Activated naive CD4-positive, alpha-beta T cell treated with anti-CD3 and anti-CD28 coated beads, Interleukin-2, amount 10 ng/mL, durations not matched to agents 7 days and 5 days (primary cell): ENCODE results near the gene IZUMO1.
"Not testable (repeated sequence)": the region's sequence is repeated elsewhere in the genome, so short reads cannot be mapped to it uniquely, and the experiment has no call there.

Source experiments
- CTCF ChIA-PET: fragments of 350-600 bp; sonication (Branson Sonifier 250); formaldehyde crosslinking; loops from one replicate; lab custom pipeline; 2021; ENCODE audit warnings: antibody characterized with exemption; lab: Charles Lee
- DNase-seq: peaks from one replicate; pipeline ENCODE4 v3.0.0-alpha.2; 2020
- H3K27ac Mint-ChIP-seq: one replicate; pipeline ENCODE4 v1.8.0; 2021; ENCODE audit warnings: mild to moderate bottlenecking, moderate library complexity, mixed read lengths
- H3K27me3 Mint-ChIP-seq: one replicate; pipeline ENCODE4 v1.8.0; 2021; ENCODE audit warnings: mild to moderate bottlenecking, mixed read lengths
- H3K36me3 Mint-ChIP-seq: one replicate; pipeline ENCODE4 v1.8.0; 2021; ENCODE audit warnings: mixed read lengths
- H3K4me1 Mint-ChIP-seq: one replicate; pipeline ENCODE4 v1.8.0; 2021; ENCODE audit warnings: mixed read lengths
- H3K4me3 Mint-ChIP-seq: one replicate; pipeline ENCODE4 v1.8.0; 2021; ENCODE audit warnings: mild to moderate bottlenecking, moderate library complexity, mixed read lengths
- H3K9me3 Mint-ChIP-seq: one replicate; pipeline ENCODE4 v1.8.0; 2021; ENCODE audit warnings: mixed read lengths

The IZUMO1 gene

DNA sequence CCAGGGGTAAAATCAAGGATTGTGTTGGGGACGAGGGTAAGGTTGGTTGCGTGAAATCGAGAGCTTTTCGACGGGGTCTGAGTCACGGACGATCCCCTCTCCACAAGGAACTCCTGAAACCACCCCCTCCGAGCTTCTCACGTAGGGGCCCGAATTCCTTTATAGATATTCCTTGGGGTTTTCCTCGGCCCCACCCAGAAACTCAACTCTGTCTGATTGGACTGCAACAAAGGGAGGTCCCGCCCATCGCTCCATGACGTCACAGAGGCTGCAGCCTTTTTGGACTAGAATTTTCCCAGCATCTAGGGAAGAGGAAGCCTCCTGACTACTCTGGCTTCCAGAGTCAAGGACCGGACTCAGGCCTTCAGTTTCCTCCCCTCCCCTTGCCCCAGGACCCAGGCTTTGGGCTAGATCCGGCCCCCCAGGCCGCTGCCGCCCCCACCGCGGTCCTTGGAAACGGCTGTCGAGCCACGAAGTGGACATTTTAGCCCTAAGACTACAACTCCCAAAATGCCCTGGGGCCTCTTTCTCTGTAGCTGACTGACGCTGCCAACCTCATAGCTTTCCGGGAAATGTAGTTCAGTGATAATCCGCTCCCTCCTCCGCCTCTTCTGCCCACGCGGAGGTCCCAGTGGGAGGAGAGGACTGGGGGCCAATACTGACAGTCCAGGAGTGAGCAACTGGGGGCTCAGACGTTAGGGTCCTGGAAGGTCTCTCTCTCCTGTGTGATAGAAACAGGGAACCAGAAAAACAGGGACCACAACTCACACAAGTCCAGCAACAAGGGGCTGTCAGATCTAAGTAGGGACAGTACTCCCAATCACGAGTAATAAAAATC lies at the start of gene IZUMO1:
IZUMO1 (minus strand) TSS at position 172 of the 838 bp plus-strand sequence. CDS start 1,050 bp downstream, outside the sequence.
- DNase-seq = peak; percentile 72
- H3K27me3 Mint-ChIP-seq = peaks cover 86% of the 10 kb centered on the region
- no peak within 1 kb of the TSS for H3K27ac Mint-ChIP-seq
- CTCF ChIA-PET = interaction anchor here (1.4 kb wide), 1 partner anchor 8 kb away, joined by 6 read pairs; no protein-coding TSS in a partner anchor
- peaks cover 24% of the 10 kb centered on the region for H3K4me1 Mint-ChIP-seq
- H3K4me3 Mint-ChIP-seq = no peak within 1 kb of the TSS
- H3K36me3 Mint-ChIP-seq = no peaks in the 10 kb centered on the region
- no peaks in the 10 kb centered on the region for H3K9me3 Mint-ChIP-seq

DNA sequence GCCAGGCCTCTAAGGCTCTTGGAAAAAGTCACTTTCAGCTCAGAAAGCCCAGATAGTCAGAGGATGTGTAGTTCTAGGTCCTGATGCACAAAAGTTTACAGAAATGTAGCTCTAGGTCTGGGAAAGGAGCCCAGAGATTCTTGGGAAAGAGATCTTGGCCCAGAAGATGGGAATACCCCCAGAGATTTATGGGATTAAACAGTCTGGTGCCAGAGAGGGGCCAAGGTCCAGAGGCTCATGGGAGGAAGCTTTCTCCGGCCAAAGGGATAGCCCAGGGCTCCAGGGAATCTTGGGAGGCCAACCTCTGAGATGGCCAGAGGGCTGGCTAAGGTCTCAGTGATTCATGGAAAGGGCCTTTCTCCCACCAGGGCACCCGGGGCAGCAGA lies 49.0 kb upstream of the IZUMO1 start:
- Mint-ChIP-seq H3K27ac (peak overlapping the region; percentile 80), H3K9me3 (no peaks in the 10 kb centered on the region), H3K4me1 (peaks cover 8% of the 10 kb centered on the region), H3K27me3 (no peaks in the 10 kb centered on the region), H3K4me3 (peak overlapping the region; percentile 86), H3K36me3 (no peaks in the 10 kb centered on the region)
- DNase-seq = no peak
- CTCF ChIA-PET = interaction anchor here (0.6 to 9.8 kb wide), 23 partner anchors 11 to 198 kb away, joined by 3 to 176 read pairs (median 5); partner anchors contain the start of genes GYS1, HSD17B14 and RUVBL2

DNA sequence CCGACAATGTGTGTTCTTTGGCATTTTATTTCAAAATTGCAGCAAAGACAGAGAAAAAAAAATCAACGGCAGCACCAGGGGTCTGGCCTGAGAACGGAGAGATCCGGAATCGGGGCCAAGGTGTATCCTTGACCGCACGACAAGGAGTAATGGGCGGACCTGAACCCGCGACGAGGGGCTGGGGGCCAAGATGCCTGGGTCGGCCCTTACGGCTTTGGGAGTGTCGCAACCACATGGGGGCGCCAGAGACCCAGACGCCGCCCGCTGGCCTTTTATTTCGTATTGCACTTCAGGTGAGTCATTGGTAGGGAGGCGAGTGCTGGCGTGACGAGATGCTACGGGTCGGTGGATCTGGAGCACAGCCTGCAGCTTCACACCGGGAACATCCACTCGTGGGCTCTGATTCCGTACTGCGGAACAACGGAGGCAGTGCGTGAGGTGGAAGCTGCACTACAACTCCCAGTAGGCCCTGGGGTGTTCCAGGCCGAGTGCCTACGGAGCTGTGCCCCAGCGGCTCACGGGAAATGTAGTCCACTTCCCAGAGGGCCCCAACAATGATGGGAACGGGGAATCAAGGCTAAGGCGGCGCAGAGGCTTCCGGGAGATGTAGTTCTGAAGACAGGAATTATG lies 48.5 kb upstream of the IZUMO1 start:
- H3K4me3 Mint-ChIP-seq = peak overlapping the region; percentile 86
- H3K36me3 Mint-ChIP-seq = no peaks in the 10 kb centered on the region
- CTCF ChIA-PET = interaction anchor here (0.6 to 9.8 kb wide), 23 partner anchors 12 to 198 kb away, joined by 3 to 176 read pairs (median 5); partner anchors contain the start of genes GYS1, HSD17B14 and RUVBL2
- no peaks in the 10 kb centered on the region for H3K27me3 Mint-ChIP-seq
- peaks cover 8% of the 10 kb centered on the region for H3K4me1 Mint-ChIP-seq
- peak; percentile 92 for DNase-seq
- H3K27ac Mint-ChIP-seq = peak overlapping the region; percentile 80
- no peaks in the 10 kb centered on the region for H3K9me3 Mint-ChIP-seq

DNA sequence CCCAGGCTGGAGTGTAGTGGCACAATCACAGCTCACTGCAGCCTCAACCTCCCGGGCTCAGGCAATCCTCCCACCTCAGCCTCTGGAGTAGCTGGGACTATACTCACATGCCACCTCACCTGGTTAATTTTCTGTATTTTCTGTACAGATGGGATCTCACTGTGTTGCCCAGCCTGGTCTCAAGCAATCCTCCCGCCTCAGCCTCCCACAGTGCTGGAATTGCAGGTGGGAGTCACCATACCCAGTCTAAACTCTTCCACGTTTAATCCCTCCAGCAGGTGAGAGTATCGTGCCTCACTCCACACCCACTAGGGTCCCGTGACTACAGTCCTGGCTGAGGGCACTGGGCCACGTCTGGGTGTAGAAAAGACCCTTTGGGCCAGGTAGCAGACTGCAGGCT lies 47.6 kb upstream of the IZUMO1 start:
- H3K4me3 Mint-ChIP-seq = peak overlapping the region; percentile 86
- H3K27me3 Mint-ChIP-seq = no peaks in the 10 kb centered on the region
- no peak for DNase-seq
- H3K9me3 Mint-ChIP-seq = no peaks in the 10 kb centered on the region
- H3K4me1 Mint-ChIP-seq = peaks cover 8% of the 10 kb centered on the region
- no peak overlapping the region for H3K27ac Mint-ChIP-seq
- H3K36me3 Mint-ChIP-seq = no peaks in the 10 kb centered on the region
- CTCF ChIA-PET = interaction anchor here (0.7 to 9.8 kb wide), 8 partner anchors 11 to 176 kb away, joined by 3 to 176 read pairs (median 4); partner anchors contain the start of genes CA11 and HSD17B14

DNA sequence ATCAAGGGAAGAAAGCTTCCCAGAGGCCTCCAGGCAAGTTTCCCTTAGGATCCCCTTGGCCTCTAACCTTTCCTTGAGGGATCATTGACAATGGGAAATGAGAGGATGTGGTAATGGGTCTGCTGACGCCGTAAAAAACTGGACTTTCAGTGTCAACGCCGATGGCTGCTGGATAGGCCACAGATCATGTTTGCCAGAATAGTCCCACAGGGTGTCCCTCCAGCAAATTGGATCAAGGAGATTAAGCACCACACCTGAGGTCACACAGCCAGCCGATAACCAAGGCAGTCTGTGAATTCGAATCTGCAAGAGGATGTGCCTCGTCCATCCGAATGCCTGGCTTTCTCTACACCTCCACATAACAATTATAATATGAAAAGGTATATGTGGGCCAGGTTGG lies 46.6 kb upstream of the IZUMO1 start:
- Mint-ChIP-seq H3K9me3 (no peaks in the 10 kb centered on the region), H3K27ac (no peak overlapping the region), H3K4me3 (no peak overlapping the region), H3K4me1 (peaks cover 8% of the 10 kb centered on the region), H3K36me3 (no peaks in the 10 kb centered on the region), H3K27me3 (no peaks in the 10 kb centered on the region)
- DNase-seq = no peak
- CTCF ChIA-PET = interaction anchor here (1.1 to 9.8 kb wide), 2 partner anchors 49 to 147 kb away, joined by 3 to 176 read pairs; partner anchors contain the start of gene CA11

DNA sequence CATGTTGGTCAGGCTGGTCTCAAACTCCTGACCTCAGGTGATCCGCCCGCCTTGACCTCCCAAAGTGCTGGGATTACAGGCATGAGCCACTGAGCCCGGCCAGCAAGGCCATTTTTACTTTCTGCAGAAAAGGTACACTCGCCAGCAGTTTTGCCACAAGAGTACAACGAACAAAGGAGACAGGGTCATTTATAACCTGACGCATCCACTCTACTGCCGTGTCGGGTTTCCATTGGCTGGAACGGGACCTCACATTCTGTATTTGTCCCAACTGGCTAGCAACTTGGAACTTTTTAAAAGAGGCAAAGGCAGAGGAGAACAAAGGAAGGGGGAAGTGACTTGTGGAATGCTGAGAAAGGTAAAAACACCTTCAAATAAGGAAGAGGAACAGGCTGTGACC lies 40.6 kb upstream of the IZUMO1 start:
- H3K4me3 Mint-ChIP-seq, DNase-seq, H3K27ac Mint-ChIP-seq, H3K9me3 Mint-ChIP-seq, H3K36me3 Mint-ChIP-seq, H3K4me1 Mint-ChIP-seq: not testable (repeated sequence)
- H3K27me3 Mint-ChIP-seq = peaks cover 27% of the 10 kb centered on the region
- CTCF ChIA-PET = interaction anchor here (0.6 to 9.8 kb wide), 23 partner anchors 14 to 412 kb away, joined by 3 to 176 read pairs (median 5); partner anchors contain the start of genes CA11, FUT1, GYS1 and HSD17B14

DNA sequence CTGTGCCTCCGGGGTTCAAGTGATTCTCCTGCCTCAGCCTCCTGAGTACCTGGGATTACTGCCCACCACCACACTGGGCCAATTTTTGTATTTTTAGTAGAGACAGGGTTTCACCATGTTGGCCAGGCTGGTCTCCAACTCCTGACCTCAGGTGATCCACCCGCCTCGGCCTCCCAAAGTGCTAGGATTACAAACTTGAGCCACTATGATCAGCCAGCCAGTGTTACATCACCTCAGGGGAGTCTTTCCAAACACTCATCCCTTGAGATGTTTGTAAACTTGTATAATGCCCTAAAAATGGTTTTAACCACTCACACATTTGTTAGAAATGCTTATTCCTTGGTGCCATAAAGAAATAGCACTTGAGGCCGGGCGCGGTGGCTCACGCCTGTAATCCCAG lies 39.7 kb upstream of the IZUMO1 start:
- H3K9me3 Mint-ChIP-seq, DNase-seq, H3K4me3 Mint-ChIP-seq, H3K27ac Mint-ChIP-seq, H3K36me3 Mint-ChIP-seq, H3K4me1 Mint-ChIP-seq: not testable (repeated sequence)
- peaks cover 35% of the 10 kb centered on the region for H3K27me3 Mint-ChIP-seq
- CTCF ChIA-PET = interaction anchor here (3.9 to 9.8 kb wide), 2 partner anchors 56 to 184 kb away, joined by 22 to 176 read pairs; no protein-coding TSS in a partner anchor

DNA sequence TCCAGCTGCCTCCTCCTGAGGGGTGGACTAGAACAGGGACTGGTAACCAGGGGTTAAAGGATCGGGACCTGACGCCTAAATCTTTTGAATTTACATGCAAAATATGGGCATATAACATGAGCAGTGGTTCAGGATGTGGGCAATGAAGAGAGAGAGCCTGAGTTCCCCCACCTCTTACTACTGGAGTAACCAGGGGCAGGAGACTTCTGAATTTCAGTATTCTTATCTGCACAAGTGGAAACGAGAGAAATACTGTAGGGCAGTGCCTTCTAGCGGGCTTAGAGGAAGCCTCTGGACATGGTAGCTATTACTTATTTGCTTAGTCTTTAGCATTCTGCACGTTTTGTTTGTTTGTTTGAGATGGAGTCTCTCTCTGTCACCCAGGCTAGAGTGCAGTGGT lies 37.8 kb upstream of the IZUMO1 start:
- no peak for DNase-seq
- Mint-ChIP-seq H3K27ac (no peak overlapping the region), H3K4me1 (peaks cover 3% of the 10 kb centered on the region)

DNA sequence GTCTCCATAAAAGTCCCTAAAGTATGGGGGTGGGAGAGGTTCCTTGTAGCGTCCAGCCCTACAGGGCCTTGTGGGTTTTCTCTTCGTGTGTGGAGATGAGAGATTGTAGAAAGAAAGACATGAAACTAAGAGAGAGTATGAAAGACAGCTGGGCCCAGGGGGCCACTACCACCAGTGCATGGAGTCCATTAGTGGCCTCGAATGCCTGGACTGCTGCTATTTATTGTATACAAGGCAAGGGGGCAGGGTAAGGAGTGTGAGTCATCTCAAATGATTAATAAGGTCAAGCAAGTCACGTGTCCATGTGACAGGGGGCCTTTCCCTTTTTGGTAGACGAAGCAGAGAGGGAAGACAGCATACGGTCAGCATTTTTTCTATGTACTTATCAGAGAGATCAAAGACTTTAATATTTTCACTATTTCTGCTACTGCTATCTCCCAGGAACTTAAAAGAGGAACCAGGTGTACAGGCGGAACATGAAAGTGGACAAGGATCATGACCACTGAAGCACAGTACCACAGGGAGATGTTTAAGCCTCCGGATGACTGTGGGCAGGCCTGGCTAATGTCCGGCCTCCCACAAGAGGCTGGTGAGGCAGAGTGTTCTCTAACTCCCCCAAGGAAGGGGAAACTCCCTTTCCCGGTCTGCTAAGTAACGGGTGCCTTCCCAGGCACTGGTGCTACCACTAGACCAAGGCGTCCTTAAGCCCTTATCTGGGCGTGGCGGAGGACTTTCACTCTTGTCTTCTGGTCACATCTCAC lies 34.1 kb upstream of the IZUMO1 start:
- Mint-ChIP-seq H3K36me3 (no peaks in the 10 kb centered on the region), H3K27me3 (peaks cover 37% of the 10 kb centered on the region), H3K4me1 (peaks cover 3% of the 10 kb centered on the region), H3K9me3 (no peaks in the 10 kb centered on the region), H3K4me3 (no peak overlapping the region), H3K27ac (no peak overlapping the region)
- no peak for DNase-seq
- CTCF ChIA-PET = no interaction called here

More for the DNA sequence above, 37.8 kb upstream of the IZUMO1 start:
- Mint-ChIP-seq H3K36me3 (no peaks in the 10 kb centered on the region), H3K4me3 (no peak overlapping the region), H3K27me3 (peaks cover 35% of the 10 kb centered on the region), H3K9me3 (no peaks in the 10 kb centered on the region)
- CTCF ChIA-PET = interaction anchor here (3.1 to 3.2 kb wide), 2 partner anchors 11 to 57 kb away, joined by 15 to 17 read pairs; no protein-coding TSS in a partner anchor

DNA sequence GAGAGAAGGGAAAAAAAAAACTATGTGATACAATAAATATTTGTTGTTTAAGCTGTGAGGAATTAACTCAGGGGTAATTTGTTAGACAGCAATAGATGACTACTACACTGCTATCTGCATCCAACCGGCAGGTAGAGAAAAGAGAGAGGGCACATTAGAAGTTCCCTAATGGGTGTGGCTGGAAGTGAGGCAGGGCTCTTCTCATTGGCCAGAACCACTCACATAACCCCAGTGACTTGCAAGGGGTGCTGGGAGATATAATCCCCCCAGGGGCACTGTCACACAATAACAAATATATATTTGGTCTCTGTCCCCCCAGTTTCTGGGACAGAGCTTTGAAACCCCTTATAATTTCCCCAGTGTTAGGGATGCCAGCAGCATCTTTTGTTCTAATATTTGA lies 32.9 kb upstream of the IZUMO1 start:
- Mint-ChIP-seq H3K27ac (no peak overlapping the region), H3K9me3 (no peaks in the 10 kb centered on the region)

DNA sequence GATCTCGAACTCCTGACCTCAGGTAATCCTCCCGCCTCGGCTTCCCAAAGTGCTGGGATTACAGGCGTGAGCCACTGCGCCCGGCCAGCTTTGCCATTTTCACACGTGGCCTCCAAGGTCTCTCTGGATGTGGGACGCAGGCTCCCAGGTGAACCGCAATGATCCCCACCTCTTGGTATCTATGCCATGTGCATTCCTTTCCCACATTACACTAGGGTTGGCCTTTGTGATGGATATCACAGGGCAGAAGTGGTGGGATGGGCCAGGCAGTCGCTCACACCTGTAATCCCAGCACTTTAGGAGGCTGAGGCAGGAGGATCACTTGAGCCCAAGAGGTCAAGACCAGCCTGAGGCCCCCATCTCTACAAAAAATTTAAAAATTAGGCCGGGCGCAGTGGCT lies 31.0 kb upstream of the IZUMO1 start:
- CTCF ChIA-PET = no interaction called here
- no peak for DNase-seq
- no peaks in the 10 kb centered on the region for H3K36me3 Mint-ChIP-seq
- peaks cover 18% of the 10 kb centered on the region for H3K27me3 Mint-ChIP-seq
- peaks cover 3% of the 10 kb centered on the region for H3K4me1 Mint-ChIP-seq
- no peak overlapping the region for H3K27ac Mint-ChIP-seq
- no peak overlapping the region for H3K4me3 Mint-ChIP-seq
- H3K9me3 Mint-ChIP-seq = no peaks in the 10 kb centered on the region

More for the DNA sequence above, 32.9 kb upstream of the IZUMO1 start:
- CTCF ChIA-PET = interaction anchor here (0.6 to 1.0 kb wide), 3 partner anchors 15 to 134 kb away, joined by 3 read pairs; partner anchors contain the start of gene CA11
- Mint-ChIP-seq H3K4me1 (peaks cover 3% of the 10 kb centered on the region), H3K27me3 (peaks cover 26% of the 10 kb centered on the region), H3K36me3 (no peaks in the 10 kb centered on the region), H3K4me3 (no peak overlapping the region)
- no peak for DNase-seq

DNA sequence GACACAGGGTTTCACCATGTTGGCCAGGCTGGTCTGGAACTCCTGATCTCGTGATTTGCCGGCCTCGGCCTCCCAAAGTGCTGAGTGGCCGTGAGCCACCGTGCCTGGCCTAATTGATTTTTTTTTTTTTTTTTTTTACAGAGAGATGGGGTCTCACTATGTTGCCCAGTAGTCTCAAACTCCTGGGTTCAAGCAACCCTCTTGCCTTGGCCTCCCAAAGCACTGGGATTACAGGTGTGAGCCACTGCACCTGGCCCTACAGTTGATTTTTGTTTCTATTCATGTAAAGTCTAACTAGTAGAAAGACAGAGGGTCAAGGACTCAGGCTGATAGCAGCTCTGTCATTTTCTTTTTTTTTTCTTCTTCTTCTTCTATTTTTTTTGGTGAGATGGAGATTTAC lies 30.4 kb upstream of the IZUMO1 start:
- CTCF ChIA-PET = no interaction called here
- Mint-ChIP-seq H3K4me3 (no peak overlapping the region), H3K27ac (no peak overlapping the region), H3K27me3 (peaks cover 17% of the 10 kb centered on the region), H3K36me3 (no peaks in the 10 kb centered on the region), H3K9me3 (no peaks in the 10 kb centered on the region), H3K4me1 (no peaks in the 10 kb centered on the region)
- no peak for DNase-seq

DNA sequence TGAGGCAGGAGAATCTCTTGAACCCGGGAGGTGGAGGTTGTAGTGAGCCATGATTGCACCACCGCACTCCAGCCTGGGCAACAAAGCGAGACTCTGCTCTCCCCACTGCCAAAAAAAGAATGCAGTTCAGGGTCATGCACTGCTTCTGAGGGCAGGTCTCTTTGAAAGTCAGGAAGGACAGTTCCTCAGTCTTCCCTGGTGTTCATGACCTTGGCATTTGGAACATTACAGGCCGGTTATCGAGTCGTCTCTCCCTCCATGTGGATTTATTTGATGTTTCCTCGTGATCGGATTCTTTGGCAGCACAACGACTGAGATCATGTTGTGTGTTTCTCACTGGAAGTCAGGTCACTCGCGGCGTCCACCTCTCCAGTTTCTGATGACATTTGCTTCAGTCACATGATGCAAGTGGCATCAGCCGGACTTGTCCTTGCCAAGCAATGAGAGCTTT lies 25.8 kb upstream of the IZUMO1 start:
- DNase-seq = no peak
- H3K27ac Mint-ChIP-seq = no peak overlapping the region
- no peaks in the 10 kb centered on the region for H3K36me3 Mint-ChIP-seq
- no peaks in the 10 kb centered on the region for H3K9me3 Mint-ChIP-seq
- H3K4me3 Mint-ChIP-seq = no peak overlapping the region
- CTCF ChIA-PET = no interaction called here
- no peaks in the 10 kb centered on the region for H3K4me1 Mint-ChIP-seq
- peaks cover 37% of the 10 kb centered on the region for H3K27me3 Mint-ChIP-seq
